ENCODE data around the gene ZFYVE27.

ZFYVE27 gene

DNA sequence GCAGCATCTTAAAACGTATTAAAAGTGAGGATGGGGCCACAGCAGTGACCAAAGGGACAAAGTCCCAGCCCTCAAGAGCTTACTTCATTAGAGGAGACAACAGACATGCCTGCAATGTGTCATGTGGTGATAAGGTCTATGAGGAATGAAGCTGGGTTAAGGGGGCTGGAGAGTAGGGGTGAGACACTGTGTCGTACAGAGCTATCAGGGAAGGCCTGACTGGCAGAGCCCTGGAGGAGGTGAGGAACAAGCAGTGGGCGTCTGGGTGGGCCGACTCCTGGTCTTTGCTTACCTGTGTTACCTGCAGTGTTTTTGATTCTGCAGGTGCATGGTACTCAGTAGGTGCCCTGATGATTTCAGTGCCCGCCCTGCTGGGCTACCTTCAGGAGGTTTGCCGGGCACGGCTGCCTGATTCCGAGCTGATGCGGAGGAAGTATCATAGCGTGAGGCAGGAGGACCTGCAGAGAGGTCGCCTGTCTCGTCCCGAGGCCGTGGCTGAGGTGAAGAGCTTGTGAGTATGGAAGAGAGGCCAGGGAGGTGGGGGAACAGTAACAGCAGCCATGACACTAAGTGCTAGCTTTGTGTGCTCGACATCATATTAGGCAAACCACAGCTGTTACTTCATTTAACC, 7.6 kb downstream of the ZFYVE27 start:
- DNase-seq (ENCODE audit: low spot score), result no peak

DNA sequence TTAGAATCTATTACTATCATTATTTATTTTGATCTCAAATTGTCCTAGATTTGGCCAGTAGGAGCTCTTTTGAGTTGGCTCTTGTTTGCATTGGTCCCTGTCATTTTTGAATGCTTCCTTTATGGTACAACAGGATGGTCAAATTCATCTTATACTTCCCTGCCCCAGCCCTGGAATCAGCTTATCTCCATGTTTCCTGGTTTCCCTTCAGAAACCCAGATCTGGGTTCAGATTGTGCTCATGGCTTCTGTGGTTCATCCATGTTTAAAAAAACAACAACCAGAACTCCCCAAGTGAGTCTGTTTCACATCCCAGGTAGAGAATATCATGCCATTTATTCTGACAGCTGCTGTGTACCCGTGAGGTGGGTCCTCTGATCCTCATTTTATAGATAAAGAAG, 10.6 kb downstream of the ZFYVE27 start:
- DNase-seq (ENCODE audit: low spot score), result no peak

DNA sequence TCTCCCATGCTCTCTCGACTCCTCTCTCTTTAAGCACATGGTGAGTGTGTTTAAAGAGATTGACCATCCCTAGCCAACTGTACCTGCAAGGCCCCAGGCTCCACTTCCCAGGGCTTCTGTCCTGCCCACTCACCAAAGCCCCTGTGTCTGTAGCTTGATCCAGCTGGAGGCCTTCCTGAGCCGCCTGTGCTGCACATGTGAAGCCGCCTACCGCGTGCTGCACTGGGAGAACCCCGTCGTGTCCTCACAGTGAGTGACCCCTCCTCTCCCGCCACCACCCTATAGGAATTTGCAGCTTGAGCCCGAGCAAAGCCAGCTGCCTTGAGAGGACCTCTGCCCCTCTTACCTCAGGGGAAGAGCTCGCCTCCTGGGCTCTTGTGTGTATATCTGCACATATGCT, 11.2 kb downstream of the ZFYVE27 start:
- no peak for DNase-seq (ENCODE audit: low spot score)

DNA sequence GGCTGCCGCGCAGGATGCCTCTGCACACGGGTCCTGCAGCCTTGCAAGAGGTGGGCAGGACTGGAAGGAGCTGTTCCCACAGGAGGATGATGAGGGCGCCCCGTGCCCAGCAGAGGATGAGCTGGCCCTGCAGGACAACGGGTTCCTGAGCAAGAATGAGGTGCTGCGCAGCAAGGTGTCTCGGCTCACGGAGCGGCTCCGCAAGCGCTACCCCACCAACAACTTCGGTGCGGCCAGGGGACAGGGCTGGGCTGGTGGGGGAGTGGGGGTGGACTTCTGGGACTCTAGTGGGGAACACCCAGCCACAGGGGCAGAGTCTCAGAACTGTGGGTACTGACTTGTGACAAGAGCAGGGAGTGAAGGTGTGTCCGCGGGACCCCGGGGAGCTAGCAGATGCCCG, 16.0 kb downstream of the ZFYVE27 start:
- no peak for DNase-seq (ENCODE audit: low spot score)

DNA sequence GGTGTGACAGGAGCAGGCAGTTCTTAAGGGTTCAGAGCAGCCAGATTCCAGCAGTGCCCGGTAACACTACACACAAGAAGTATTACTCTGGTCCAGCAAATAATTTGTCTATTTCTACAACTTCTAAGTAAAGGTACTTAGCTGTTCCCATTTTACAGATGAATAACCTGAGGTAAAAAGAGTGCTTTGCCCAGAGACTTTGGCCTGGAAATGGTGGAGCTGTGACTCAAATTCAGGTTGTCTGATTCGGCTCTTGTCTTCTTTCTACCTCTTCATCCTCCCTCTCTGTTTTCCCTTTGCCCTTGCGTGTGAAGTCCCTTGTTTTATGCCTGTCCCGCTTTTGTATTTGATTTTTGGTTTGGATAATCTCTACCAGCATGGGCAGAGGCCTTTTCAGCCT, 17.8 kb downstream of the ZFYVE27 start:
- no peak for DNase-seq (ENCODE audit: low spot score)

DNA sequence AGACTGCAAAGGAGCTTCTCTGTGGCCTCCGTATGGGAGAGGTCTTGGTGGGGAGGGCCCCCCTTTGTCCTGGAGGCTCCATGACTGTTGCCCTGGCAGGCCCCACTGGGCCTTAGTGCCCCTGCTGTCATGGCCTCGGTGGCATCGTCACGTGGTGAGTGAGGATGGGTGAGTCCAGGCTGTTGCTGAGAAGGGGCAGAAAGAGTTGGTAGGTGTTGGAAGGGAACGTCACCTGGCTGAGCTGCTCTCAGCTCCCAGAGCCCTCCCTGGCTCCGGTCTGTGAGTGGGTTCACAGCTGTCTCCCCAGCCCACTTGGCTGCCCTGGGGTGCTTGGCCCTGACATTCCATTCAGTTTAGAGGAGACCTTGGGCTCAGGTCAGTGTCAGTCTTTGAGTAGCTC, 18.8 kb downstream of the ZFYVE27 start:
- DNase-seq (ENCODE audit: low spot score), result no peak

DNA sequence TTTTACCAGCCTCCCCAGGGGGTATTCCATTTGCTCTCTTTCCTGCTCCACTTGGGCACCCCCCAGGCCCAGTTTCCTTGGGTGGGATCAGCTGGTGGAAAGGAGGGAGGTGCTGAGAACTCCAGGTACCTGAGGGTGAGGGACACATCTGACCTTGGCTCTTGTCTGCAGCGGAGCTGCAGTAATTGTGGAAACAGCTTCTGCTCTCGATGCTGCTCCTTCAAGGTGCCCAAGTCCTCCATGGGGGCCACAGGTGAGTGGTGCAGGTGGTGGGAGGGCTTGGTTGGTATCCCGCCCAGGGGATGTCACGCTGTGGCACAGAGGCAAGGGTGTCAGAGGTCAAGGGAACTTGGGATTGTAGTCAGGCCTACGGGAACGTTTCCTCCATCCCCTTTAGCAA, 20.5 kb downstream of the ZFYVE27 start:
- DNase-seq (ENCODE audit: low spot score), result no peak

DNA sequence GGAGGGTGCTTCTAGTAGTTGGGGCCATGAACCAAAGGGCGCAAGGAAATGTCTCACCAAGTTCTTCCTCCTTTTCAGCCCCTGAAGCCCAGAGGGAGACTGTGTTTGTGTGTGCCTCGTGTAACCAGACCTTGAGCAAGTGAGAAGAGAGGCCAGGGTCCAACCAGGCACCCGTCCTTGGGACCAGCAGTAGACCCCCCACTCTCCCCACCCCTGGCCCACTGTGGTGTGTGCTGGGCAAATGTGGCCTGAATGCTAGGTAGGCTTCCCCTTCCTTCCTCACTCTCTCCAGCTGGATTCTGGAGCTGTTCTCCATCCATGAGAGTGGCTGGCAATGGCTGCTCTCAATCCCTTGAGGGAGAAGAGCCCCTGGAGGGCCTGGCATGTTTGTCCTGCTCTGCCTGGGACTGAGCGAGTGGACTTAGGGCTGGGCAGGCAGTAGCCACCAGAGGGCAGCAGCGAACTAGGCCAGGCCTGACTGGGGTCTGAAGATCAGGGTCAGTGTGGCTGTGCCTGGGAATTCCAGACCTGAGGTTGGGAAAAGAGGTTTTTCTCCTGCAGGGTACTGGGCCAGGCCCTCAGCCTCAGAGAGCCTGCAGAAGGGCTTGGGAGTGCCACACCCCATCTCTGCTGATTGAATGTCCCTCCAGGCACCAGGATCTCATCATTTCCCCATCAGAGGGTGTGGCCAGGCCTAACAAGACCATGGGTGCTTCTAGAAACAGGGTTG, 22.4 kb downstream of the ZFYVE27 start:
- DNase-seq (ENCODE audit: low spot score), result peak; percentile 88

DNA sequence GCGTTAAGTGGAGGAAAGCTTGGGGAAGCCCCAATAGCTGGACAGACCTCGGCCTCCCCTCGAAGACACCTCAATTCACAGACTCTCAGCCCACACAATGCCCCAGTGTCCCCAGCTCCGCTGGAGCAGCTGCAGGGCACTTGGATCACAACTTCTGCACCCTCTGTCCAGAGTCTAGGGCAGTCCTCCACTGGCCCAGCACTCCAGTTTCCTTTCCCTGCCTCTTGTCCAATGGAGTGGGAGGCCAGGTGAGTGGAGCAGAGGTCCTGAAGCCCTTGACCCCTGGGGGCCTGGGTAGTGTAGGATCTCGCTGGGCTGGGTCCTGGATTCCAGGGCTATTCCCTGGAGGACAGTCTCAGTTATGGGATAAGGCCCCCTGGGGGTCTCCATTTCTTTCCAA, 23.0 kb downstream of the ZFYVE27 start:
- DNase-seq (ENCODE audit: low spot score), result no peak

DNA sequence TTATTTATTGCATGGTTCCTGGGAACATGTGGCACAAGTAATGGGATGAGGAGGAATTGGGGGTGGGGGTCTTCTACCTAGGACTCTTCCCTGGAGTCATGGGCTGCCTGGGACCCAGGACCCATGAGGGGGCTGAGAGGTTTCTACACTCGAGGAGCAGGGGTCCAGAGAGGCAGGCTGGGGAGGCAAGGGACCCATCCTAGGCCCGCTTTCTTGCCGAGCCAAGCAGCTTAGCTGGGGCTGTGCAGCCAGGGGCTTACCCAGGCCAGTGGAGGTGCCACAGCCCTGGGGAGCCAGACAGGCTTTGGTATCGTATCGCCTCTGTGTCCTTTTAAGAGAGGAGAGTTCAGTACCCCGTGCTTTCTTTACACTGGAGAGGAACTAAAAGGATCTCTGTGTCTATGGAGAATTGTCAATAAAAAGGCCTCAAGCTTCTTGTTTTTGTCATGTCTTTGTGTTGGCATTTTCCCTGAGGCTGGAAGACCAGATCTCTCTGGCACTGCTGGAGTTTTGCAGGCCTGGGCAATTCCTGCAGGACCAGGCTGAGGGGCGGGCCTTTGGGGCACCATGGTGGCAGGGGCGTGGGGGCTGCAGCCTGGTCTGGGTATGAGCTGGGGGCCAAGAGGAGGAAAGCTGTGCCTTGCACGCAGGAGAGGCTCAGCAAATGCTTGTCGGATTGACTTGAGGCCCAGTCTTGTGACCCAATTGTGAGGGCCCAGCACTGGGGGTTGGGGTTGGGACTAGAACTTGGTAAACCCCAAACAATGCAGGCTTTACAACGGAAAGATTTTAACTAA, 23.7 kb downstream of the ZFYVE27 start:
- no peak for DNase-seq (ENCODE audit: low spot score)

DNA sequence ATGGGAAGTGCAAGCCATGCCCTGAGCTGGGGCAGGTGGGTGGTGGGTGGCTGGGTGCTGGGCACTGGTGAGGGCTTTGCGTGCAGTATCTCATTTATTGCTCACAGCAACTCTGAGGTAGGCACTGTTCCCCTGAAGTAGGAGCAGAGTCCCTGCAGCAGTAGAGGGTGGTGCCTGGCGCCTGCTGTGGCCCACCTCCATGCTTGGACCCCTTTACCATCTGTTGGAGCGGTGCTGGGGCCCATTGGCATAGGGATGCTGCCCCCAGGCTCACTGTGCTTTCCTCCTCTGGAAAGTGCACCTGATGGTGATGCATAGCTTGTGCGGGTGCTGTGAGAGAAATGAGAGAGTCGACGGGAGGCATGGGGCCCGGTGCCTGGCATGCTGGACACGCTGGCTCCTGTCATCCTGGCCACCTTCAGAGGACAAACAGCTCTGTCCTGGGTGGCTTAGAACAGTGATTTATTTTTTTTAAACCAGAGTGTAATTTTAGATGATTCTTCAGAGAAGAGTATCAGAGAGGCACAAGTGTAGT, 24.5 kb downstream of the ZFYVE27 start:
- no peak for DNase-seq (ENCODE audit: low spot score)

DNA sequence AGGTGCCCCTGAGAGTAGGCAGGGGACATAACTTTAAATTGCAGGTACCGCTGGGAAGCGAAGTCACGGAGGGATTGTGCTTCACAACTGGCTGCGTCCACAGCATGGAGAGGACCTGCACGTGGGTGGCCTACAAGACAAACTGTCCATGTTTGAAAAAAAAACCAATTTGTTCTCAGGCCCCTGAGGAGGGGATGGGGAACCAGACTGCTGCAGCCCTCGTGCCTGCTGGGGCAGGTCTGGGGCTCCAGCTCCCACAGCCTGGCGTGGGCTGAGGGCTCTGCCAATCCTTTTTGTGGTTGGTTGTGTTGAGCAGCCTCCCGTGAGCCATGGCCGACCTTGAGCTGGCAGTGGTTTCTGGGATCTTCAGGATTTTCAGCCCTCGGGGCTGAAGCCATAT, 25.1 kb downstream of the ZFYVE27 start:
- DNase-seq (ENCODE audit: low spot score), result no peak

DNA sequence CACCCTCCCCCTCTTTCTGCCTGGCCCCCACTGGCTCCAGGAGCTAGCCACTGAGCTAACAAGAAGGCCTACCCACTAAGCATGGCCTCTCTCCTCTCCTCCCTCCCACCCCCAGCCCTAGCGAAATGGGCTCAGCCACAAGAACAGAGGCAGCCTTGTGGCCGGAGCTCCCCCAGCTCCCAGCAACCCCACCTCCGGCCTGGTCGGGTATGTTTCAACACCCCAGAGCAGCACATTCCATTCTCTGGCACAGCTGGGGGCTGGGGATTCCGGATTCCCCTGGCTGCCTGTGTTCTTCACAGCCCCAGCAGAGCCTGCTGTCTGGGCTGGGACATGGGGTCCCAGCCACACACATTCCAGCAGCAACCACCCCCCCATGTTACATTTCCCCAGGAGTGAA, 25.9 kb downstream of the ZFYVE27 start:
- DNase-seq (ENCODE audit: low spot score), result no peak

DNA sequence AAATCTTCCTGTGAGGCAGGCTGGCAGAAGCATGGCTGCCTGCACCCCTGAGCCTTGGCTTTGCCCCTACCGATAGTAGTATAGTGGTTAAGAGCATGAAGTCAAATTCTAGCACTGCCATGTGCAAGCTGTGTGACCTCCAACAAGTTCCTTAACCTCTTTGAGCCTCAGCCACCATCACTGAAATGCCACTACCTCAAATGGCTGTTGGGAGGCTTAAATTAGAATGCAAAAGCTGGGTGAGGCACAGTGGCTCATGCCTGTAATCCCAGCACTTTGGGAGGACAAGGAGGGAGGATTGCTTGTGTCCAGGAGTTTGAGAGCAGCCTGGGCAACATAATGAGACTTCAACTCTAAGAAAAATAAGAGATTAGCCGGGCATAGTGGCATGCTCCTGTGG, 26.5 kb downstream of the ZFYVE27 start:
- no peak for DNase-seq (ENCODE audit: low spot score)

DNA sequence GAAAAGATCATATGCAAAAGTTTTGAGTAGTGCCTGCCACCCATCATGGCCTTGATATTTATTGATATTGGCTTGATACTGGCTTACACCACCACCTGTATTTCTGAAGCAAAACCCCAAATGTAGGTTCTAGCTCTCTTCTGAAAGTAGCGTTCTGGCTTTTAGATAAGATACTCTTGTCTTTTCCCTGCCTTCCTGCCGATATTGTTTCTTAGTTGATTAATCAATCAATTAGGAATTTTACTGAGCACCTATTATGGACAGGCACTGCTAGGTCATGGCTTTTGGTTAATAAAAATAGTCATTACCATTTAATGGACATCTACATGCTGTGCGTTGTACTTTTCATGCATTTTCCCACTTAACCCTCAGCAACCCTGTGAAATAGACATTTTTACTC, 27.0 kb downstream of the ZFYVE27 start:
- no peak for DNase-seq (ENCODE audit: low spot score)

DNA sequence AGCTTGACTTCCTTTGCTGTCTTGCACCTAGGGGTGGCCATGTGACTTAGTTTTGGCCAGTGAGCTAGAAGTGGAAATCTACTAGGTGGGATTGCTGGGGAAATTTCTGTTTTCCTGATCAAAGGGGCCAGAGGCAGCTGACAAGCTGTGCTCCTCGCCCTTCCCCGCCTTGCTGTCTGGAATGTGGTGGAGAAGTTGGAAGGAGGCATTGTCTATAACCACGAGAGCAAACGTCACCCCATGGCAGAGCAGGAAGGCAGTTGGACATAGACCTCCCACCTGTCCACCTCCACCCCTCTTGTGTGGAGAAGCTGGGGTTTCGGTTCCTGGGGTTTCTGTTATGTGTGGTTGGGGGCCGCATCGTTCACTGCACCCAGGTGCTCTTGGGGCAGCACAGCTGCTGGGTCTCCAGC, 27.6 kb downstream of the ZFYVE27 start:
- DNase-seq (ENCODE audit: low spot score), result no peak

DNA sequence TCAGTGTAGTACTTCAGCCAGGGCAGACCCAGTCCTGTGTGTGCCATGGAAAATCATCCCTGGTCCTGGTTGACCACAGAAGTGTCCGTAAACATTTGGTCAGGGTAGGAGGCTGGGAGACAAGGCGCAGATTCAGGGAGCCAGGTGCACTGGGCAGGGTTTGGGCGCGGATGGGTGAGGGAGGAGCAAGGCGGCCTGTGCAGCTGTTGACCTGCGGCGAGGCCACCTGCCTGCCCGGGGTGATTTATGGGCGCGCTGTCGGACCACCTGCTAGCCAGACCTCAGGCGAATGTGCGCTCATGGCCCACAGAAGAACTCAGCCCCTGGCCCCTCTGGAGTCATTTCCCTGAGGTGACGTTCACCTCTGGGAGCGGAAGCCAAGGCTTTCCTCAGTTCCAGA, 28.3 kb downstream of the ZFYVE27 start:
- DNase-seq (ENCODE audit: low spot score), result no peak

DNA sequence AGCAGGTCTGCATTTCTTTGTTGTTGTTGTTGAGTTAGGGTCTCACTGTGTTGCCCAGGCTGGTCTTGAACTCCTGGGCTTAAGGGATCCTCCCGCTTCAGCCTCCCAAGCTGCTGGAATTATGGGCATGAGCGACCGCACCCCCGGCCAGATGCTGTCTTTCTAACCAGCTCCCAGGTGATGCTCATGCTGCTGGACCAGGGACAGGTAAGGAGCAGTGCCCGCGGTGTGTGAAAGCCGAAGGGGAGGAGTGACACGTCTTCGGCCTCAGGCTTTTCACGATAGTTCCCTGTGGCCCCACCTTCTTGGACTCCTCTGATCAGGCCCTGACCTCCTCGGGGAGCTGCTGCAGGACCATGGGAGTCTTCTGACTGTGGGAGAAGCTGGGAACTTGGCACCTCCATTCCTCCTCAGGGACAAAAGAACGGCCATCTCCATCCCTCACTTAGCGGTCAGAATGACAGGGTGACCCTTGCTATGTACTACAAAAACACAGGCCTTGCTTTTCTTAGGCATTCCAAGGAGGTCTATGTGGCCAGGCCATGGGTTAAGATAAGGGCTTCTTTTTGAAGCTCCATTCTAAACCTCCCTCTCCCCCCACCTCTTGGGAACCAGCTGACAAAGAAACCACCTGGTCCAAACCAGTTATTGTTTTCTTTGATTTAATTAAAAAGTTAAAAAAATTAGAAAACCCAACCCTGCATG, 29.3 kb downstream of the ZFYVE27 start:
- DNase-seq (ENCODE audit: low spot score), result no peak

DNA sequence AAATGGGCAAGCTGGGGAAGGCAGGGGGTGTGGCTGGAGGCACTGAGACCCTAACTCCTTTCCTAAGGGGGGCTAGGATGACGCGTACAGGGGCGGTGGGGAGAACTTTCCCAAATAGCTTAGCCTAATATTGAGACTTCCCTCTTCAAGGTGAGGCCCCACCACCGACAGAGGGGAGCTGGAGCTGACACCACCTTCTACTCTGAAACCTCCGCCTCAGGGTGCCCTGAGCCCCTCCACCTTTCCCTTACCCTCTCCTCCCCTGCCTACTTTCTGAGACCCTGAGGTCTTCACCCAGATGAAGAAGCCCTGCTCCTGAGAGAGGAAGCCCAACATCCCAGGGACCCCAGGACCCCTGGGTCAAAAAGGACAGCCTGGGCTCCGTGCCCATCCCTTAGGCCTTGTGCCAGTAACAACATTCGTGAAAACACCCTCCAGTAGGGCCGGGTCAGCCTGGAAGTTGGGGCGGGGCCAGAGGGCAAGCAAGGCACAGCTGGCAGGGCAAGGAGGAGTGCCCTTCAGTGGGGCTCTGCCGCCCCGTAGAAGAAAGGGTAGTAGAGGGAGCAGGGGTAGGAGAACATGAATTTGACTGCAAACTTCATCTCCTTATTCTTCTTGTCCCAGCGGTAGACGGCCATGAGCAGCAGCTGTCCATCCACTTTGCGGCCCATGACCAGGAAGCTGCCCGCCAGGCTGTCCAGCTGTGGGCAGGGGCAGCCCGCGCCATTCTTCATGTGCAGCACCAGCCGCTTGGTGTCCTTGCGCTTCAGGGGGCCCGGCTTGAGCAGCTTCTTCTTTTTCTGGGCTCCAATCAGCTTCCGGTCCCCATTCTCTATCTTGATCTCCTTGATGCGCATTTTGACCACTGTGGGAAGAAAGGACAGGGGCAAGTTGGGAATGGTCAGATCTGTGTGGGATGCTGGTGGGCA, 30.3 kb downstream of the ZFYVE27 start:
- no peak for DNase-seq (ENCODE audit: low spot score)

DNA sequence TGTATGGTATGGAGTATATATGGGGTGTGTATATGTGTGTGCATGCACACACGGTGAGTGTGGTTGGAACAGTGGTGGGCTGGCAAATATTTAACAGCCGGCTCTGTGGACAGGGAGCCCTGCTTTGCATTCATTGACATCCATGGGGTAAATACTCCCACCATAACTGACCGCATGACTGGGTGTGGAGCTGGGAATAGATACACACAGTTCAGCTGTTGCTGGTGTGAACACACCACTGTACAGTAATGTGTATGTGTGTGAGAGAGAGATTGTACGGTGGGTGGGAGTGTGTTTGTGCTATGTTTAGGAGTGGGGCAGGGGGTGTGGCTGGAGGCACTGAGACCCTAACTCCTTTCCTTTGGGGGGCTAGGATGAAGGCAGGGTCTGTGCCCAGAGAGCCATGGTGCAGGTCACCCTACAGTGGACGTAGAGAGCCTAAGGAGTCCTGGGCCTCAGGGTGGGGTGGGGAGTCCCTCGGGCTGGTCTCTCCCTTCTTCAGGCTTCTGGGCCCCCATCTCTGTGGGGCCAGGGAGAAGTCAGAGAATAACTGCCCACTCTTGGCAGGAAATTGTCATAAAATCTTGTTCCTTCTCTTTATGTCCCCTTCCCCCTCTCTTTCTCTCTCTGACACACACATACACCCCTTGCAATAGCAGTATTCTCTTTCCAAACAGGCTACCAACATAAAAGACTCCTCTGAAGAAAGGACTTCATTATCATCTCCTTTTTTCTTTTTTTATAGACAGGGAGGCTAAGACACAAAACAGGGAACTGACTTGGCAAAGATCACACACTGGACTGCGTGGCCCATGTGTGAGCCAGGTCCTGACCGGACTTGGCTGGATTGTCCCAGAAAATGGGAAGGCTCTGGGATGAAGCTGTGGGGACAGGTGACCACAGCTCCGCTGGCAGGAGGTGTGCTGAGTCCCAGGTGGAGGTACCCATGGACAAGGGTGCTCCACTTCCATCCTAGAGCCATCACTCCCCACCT, 31.7 kb downstream of the ZFYVE27 start:
- no peak for DNase-seq (ENCODE audit: low spot score)

Measured in cerebellar cortex (tissue), 1 donor.